Measurements from ENCODE around the gene IL11. TPM values are rescaled to one million over a fixed set of nuclear protein-coding genes. Genes with fewer than 3 reads are reported as not detected.
"Not testable (repeated sequence)": the region's sequence is repeated elsewhere in the genome, so short reads cannot be mapped to it uniquely, and the experiment has no call there.

Gene IL11
- total and polyA plus RNA-seq, 2 experiments from 2014 or later: 4.4 to 6.6 TPM

DNA sequence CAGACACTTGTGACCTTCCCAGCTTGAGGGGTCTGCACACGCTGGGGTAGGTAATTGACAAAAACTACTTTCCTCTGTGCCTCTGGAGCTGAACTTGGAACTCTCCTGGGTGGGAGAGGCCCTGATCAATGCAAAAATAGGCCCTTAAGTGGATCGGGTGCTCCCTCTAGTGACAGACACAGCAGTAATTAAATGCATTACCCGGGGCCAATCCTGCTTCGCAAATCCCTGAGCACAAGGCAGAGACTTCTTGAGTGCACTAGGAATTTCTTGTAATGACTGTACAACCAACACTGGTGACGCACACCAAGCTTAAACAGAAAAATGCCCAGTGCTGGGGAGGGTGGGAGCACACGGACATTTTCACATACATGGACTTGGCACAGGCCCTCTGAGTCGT, 47.9 kb upstream of the IL11 start:
- WGBS (ENCODE audit: low lambda C conversion rate, missing lambda C conversion rate): 19% methylated on average over 7 of the region's 7 CpGs

DNA sequence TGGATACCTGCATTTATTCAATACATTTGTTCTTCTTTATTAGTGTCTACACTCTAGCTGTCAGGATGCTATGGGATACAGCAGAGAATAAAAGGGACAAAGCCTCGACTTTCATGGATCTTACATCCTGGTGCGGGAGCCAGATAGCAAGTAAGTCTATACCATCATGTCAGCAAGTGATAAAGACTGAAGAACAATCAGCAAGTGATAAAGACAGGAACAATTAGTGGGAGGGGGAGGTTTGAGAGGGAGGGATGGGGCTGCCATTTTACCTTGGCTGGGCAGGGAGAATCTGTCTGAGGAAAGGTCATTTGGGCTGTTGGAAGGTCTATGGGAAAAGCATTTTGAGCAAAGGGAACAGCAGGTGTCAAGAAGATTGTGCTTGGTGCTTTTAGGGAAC, 39.9 kb upstream of the IL11 start:
- 84% methylated on average over 2 of the region's 2 CpGs for WGBS (ENCODE audit: low lambda C conversion rate, missing lambda C conversion rate)

More for the DNA sequence above, 47.9 kb upstream of the IL11 start:
- H3K27ac ChIP-seq: no peak overlapping the region
- no peaks in the 10 kb centered on the region for H3K36me3 ChIP-seq (replicated peaks; ENCODE audit: insufficient read depth, low read depth)
- H3K27me3 ChIP-seq: no peaks in the 10 kb centered on the region
- DNase-seq (ENCODE audit: low spot score): peak; percentile 84
- no peaks in the 10 kb centered on the region for H3K9me2 ChIP-seq (replicated peaks; ENCODE audit: insufficient read depth)
- no peak overlapping the region for H2AFZ ChIP-seq
- no peaks in the 10 kb centered on the region for H4K20me1 ChIP-seq (ENCODE audit: insufficient read depth, poor library complexity, severe bottlenecking)
- H3K79me2 ChIP-seq: no peaks in the 10 kb centered on the region
- H3K9me3 ChIP-seq (ENCODE audit: low read depth): no peaks in the 10 kb centered on the region
- no peak overlapping the region for H3K4me2 ChIP-seq
- H3K4me3 ChIP-seq: no peak overlapping the region
- TF ChIP-seq, protein P1, sequence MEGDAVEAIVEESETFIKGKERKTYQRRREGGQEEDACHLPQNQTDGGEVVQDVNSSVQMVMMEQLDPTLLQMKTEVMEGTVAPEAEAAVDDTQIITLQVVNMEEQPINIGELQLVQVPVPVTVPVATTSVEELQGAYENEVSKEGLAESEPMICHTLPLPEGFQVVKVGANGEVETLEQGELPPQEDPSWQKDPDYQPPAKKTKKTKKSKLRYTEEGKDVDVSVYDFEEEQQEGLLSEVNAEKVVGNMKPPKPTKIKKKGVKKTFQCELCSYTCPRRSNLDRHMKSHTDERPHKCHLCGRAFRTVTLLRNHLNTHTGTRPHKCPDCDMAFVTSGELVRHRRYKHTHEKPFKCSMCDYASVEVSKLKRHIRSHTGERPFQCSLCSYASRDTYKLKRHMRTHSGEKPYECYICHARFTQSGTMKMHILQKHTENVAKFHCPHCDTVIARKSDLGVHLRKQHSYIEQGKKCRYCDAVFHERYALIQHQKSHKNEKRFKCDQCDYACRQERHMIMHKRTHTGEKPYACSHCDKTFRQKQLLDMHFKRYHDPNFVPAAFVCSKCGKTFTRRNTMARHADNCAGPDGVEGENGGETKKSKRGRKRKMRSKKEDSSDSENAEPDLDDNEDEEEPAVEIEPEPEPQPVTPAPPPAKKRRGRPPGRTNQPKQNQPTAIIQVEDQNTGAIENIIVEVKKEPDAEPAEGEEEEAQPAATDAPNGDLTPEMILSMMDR (IDR thresholded peaks at IDR 0.05; ENCODE audit: poor library complexity): peak; percentile 70
- TF ChIP-seq EZH2phosphoT487 (IDR thresholded peaks at IDR 0.05; ENCODE audit: low read depth, severe bottlenecking, unreplicated experiment): no peak
- H3K4me1 ChIP-seq (ENCODE audit: insufficient read depth): no peaks in the 10 kb centered on the region

GRCh38 chr19:55409179-55409578, 38.9 kb upstream of the IL11 start:
- not testable (repeated sequence) for H3K4me2 ChIP-seq; H3K9me2 ChIP-seq (replicated peaks; ENCODE audit: insufficient read depth); H3K36me3 ChIP-seq (replicated peaks; ENCODE audit: insufficient read depth, low read depth); H3K4me1 ChIP-seq (ENCODE audit: insufficient read depth); DNase-seq (ENCODE audit: low spot score); H3K27ac ChIP-seq; H3K27me3 ChIP-seq; H3K9me3 ChIP-seq (ENCODE audit: low read depth); H2AFZ ChIP-seq; H3K4me3 ChIP-seq; H4K20me1 ChIP-seq (ENCODE audit: insufficient read depth, poor library complexity, severe bottlenecking)
- H3K79me2 ChIP-seq: peaks cover 28% of the 10 kb centered on the region
- 96% methylated on average over 8 of the region's 8 CpGs for WGBS (ENCODE audit: low lambda C conversion rate, missing lambda C conversion rate)

More for the DNA sequence above, 39.9 kb upstream of the IL11 start:
- TF ChIP-seq EZH2phosphoT487 (IDR thresholded peaks at IDR 0.05; ENCODE audit: low read depth, severe bottlenecking, unreplicated experiment) (no peak), EZH2 (IDR thresholded peaks at IDR 0.05; ENCODE audit: borderline replicate concordance) (no peak)
- TF ChIP-seq, protein P1 (IDR thresholded peaks at IDR 0.05; ENCODE audit: poor library complexity): no peak
- Histone ChIP-seq H3K9me3 (ENCODE audit: low read depth) (no peaks in the 10 kb centered on the region), H2AFZ (no peak overlapping the region), H4K20me1 (ENCODE audit: insufficient read depth, poor library complexity, severe bottlenecking) (peaks cover 5% of the 10 kb centered on the region), H3K4me1 (ENCODE audit: insufficient read depth) (peaks cover 10% of the 10 kb centered on the region), H3K27me3 (no peaks in the 10 kb centered on the region), H3K9me2 (replicated peaks; ENCODE audit: insufficient read depth) (no peaks in the 10 kb centered on the region), H3K36me3 (replicated peaks; ENCODE audit: insufficient read depth, low read depth) (no peaks in the 10 kb centered on the region), H3K27ac (no peak overlapping the region), H3K4me3 (no peak overlapping the region), H3K4me2 (no peak overlapping the region), H3K79me2 (peaks cover 22% of the 10 kb centered on the region)
- DNase-seq (ENCODE audit: low spot score): no peak

- peak overlapping the region; percentile 2 for H3K4me3 ChIP-seq
Observed at GRCh38 chr19:55408533-55408872, 38.2 kb upstream of the IL11 start.

More at GRCh38 chr19:55408533-55408872, 38.2 kb upstream of the IL11 start:
- H3K27ac ChIP-seq: peak overlapping the region; percentile 95
- H3K79me2 ChIP-seq: peaks cover 32% of the 10 kb centered on the region
- H4K20me1 ChIP-seq (ENCODE audit: insufficient read depth, poor library complexity, severe bottlenecking): peaks cover 5% of the 10 kb centered on the region
- no peaks in the 10 kb centered on the region for H3K9me3 ChIP-seq (ENCODE audit: low read depth)
- H3K9me2 ChIP-seq (replicated peaks; ENCODE audit: insufficient read depth): no peaks in the 10 kb centered on the region
- peaks cover 10% of the 10 kb centered on the region for H3K4me1 ChIP-seq (ENCODE audit: insufficient read depth)
- TF ChIP-seq, protein P1 (IDR thresholded peaks at IDR 0.05; ENCODE audit: poor library complexity): no peak
- no peak for TF ChIP-seq EZH2phosphoT487 (IDR thresholded peaks at IDR 0.05; ENCODE audit: low read depth, severe bottlenecking, unreplicated experiment)
- no peak for TF ChIP-seq EZH2 (IDR thresholded peaks at IDR 0.05; ENCODE audit: borderline replicate concordance)
- peak overlapping the region; percentile 73 for H3K4me2 ChIP-seq
- H3K27me3 ChIP-seq: no peaks in the 10 kb centered on the region
- 70% methylated on average over 9 of the region's 9 CpGs for WGBS (ENCODE audit: low lambda C conversion rate, missing lambda C conversion rate)
- H3K36me3 ChIP-seq (replicated peaks; ENCODE audit: insufficient read depth, low read depth): no peaks in the 10 kb centered on the region
- H2AFZ ChIP-seq: peak overlapping the region; percentile 78
- DNase-seq (ENCODE audit: low spot score): no peak

All from hepatocyte (in vitro differentiated cells).